HepG2 (cell line): ENCODE results near the gene SBK3. TPM values are rescaled to one million over a fixed set of nuclear protein-coding genes. Genes with fewer than 3 reads are reported as not detected.

ENCODE experiments used
- HDAC1 ChIP-seq: sonication (generic); formaldehyde crosslinking; IDR thresholded peaks from 2 replicates; pipeline ENCODE4 v1.5.1; 2020; ENCODE audit warnings: mild to moderate bottlenecking, missing genetic modification reagents
- HNRNPL ChIP-seq: fragments of 200-400 bp; formaldehyde crosslinking; IDR thresholded peaks from 2 replicates; pipeline ENCODE4 v1.6.1; 2017; ENCODE audit warnings: mild to moderate bottlenecking, low read depth, low read length
- MAZ ChIP-seq, 2 experiments: sonication (generic) in 1 of 2; formaldehyde crosslinking in 1 of 2; IDR thresholded peaks; 2 replicates each; pipeline versions ENCODE4 v1.5.0 to v1.6.1; 2012 to 2020; ENCODE audit warnings: low read depth in 2 of 2, mild to moderate bottlenecking in 2 of 2, borderline replicate concordance in 1 of 2, improper control_type of control experiment in 1 of 2, low read length in 1 of 2, missing genetic modification reagents in 1 of 2, moderate library complexity in 1 of 2
- PAF1 ChIP-seq: IDR thresholded peaks from 2 replicates; pipeline ENCODE4 v1.6.1; 2016; ENCODE audit warnings: missing genetic modification reagents, missing compliant biosample characterization
- RAD21 ChIP-seq: fragments of 450-650 bp; formaldehyde crosslinking; IDR thresholded peaks from 2 replicates; pipeline ENCODE4 v1.5.0; 2020; ENCODE audit warnings: mild to moderate bottlenecking
- REL ChIP-seq: sonication (generic); formaldehyde crosslinking; conservative IDR thresholded peaks from 2 replicates; pipeline ENCODE4 v1.8.0; 2022; ENCODE audit warnings: mild to moderate bottlenecking, missing genetic modification reagents, moderate library complexity
- RFX5 ChIP-seq: IDR thresholded peaks from 2 replicates; pipeline ENCODE4 v1.6.1; 2011; ENCODE audit warnings: low read depth, low read length, improper control_type of control experiment
- RFXANK ChIP-seq: IDR thresholded peaks from 2 replicates; pipeline ENCODE4 v1.6.1; 2016
- TARDBP ChIP-seq: sonication (generic); formaldehyde crosslinking; IDR thresholded peaks from 2 replicates; pipeline ENCODE4 v1.8.0; 2022; ENCODE audit warnings: mild to moderate bottlenecking, missing genetic modification reagents
- TFDP1 ChIP-seq: IDR thresholded peaks from 2 replicates; pipeline ENCODE4 v1.6.1; 2016; ENCODE audit warnings: missing compliant biosample characterization, missing genetic modification reagents, borderline replicate concordance
- ZHX1 ChIP-seq: sonication (generic); formaldehyde crosslinking; IDR thresholded peaks from 2 replicates; pipeline ENCODE4 v1.8.1; 2022; ENCODE audit warnings: low read depth, mild to moderate bottlenecking, missing genetic modification reagents
- ZKSCAN1 ChIP-seq: fragments of 150-350 bp; IDR thresholded peaks from 2 replicates; pipeline ENCODE4 v1.6.1; 2014; ENCODE audit warnings: low read length
- ZMYM2 ChIP-seq: sonication (generic); formaldehyde crosslinking; IDR thresholded peaks from 2 replicates; pipeline ENCODE4 v1.8.0; 2022; ENCODE audit warnings: mild to moderate bottlenecking, missing genetic modification reagents
- ZNF749 ChIP-seq: sonication (generic); formaldehyde crosslinking; IDR thresholded peaks from 2 replicates; pipeline ENCODE4 v1.8.0; 2022; ENCODE audit warnings: mild to moderate bottlenecking, missing genetic modification reagents, moderate library complexity, borderline replicate concordance
- ZNF883 ChIP-seq: sonication (generic); formaldehyde crosslinking; IDR thresholded peaks from 2 replicates; pipeline ENCODE4 v1.5.1; 2020; ENCODE audit warnings: mild to moderate bottlenecking, missing genetic modification reagents; ENCODE audit errors: not compliant biosample characterization
- ZSCAN12 ChIP-seq: sonication (generic); formaldehyde crosslinking; IDR thresholded peaks from 2 replicates; pipeline ENCODE4 v1.9.0; 2021; ENCODE audit warnings: mild to moderate bottlenecking, missing genetic modification reagents
- ZSCAN9 ChIP-seq: IDR thresholded peaks from 2 replicates; pipeline ENCODE4 v1.6.1; 2016; ENCODE audit warnings: borderline replicate concordance
- polyA plus RNA-seq, 8 experiments: library from polyadenylated mRNA; depleted of rRNA in 3 of 8; stranded (reverse) in 7 of 8; unstranded in 1 of 8; fragments of >200 nt; fragmentation: Illumina TruSeq in 4 of 8; extraction: Trizol in 4 of 8; gene quantifications; 2 replicates each; pipeline versions ENCODE4 v1.2.1 to v1.2.3, GENCODE V29; 2011 to 2016; ENCODE audit warnings: low read depth in 4 of 8, missing spikeins in 1 of 8, mixed read lengths in 1 of 8; ENCODE audit not compliant: insufficient read depth in 1 of 8
- total RNA-seq, 5 experiments: library from RNA; depleted of rRNA; stranded (reverse); fragments of >200 nt; fragmentation: Illumina TruSeq; extraction: Trizol; gene quantifications; 2 replicates each; pipeline ENCODE4 v1.2.3, GENCODE V29; 2016; ENCODE audit warnings: low read depth in 1 of 5
- TF ChIP-seq, protein P1 (sequence below): sonication (generic); formaldehyde crosslinking; IDR thresholded peaks from 2 replicates; pipeline ENCODE4 v1.4.0; 2020; ENCODE audit warnings: missing genetic modification reagents
- TF ChIP-seq, protein P2 (sequence below): sonication (generic); formaldehyde crosslinking; IDR thresholded peaks from 2 replicates; pipeline ENCODE4 v1.5.1; 2020; ENCODE audit warnings: mild to moderate bottlenecking, missing genetic modification reagents, moderate library complexity

Gene SBK3
- total and polyA plus RNA-seq, 2 of the 13 experiments (the other 11 are each of a cell fraction or from before 2014, with no cell fraction given): 0.66 to 0.77 TPM

GRCh38 chr19:55536951-55537740 lies 8.2 kb downstream of the SBK3 start, which contains the start of gene SBK2 (continued):
- TF ChIP-seq ZHX1 (CRISPR knock-in tag) (no peak), TFDP1 (CRISPR knock-in tag) (no peak), RFXANK (CRISPR knock-in tag) (peak; percentile 95), REL (CRISPR knock-in tag) (no peak), ZMYM2 (CRISPR knock-in tag) (no peak), HNRNPL (0 out of 2 replicates have a peak, but pooled peaks have one; percentile 53), RFX5 (peak; percentile 51; the same call in 1 of the 2 replicates), ZNF883 (peak; percentile 45), MAZ (IDR thresholded peaks at IDR 0.05; ENCODE audit: borderline replicate concordance, low read depth, low read length) (peak; percentile 30; the same call in 1 of the 2 replicates), MAZ (CRISPR knock-in tag; IDR thresholded peaks at IDR 0.05; ENCODE audit: low read depth) (no peak), ZSCAN9 (CRISPR knock-in tag) (no peak), HDAC1 (no peak), ZKSCAN1 (no peak), ZSCAN12 (CRISPR knock-in tag) (no peak), RAD21 (CRISPR knock-in tag) (0 out of 2 replicates have a peak, but pooled peaks have one; percentile 30), ZNF749 (CRISPR knock-in tag) (no peak), PAF1 (no peak), TARDBP (no peak)
- TF ChIP-seq, protein P1, sequence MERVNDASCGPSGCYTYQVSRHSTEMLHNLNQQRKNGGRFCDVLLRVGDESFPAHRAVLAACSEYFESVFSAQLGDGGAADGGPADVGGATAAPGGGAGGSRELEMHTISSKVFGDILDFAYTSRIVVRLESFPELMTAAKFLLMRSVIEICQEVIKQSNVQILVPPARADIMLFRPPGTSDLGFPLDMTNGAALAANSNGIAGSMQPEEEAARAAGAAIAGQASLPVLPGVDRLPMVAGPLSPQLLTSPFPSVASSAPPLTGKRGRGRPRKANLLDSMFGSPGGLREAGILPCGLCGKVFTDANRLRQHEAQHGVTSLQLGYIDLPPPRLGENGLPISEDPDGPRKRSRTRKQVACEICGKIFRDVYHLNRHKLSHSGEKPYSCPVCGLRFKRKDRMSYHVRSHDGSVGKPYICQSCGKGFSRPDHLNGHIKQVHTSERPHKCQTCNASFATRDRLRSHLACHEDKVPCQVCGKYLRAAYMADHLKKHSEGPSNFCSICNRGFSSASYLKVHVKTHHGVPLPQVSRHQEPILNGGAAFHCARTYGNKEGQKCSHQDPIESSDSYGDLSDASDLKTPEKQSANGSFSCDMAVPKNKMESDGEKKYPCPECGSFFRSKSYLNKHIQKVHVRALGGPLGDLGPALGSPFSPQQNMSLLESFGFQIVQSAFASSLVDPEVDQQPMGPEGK: peak; percentile 48; the same call in 1 of the 2 replicates
- TF ChIP-seq, protein P2, sequence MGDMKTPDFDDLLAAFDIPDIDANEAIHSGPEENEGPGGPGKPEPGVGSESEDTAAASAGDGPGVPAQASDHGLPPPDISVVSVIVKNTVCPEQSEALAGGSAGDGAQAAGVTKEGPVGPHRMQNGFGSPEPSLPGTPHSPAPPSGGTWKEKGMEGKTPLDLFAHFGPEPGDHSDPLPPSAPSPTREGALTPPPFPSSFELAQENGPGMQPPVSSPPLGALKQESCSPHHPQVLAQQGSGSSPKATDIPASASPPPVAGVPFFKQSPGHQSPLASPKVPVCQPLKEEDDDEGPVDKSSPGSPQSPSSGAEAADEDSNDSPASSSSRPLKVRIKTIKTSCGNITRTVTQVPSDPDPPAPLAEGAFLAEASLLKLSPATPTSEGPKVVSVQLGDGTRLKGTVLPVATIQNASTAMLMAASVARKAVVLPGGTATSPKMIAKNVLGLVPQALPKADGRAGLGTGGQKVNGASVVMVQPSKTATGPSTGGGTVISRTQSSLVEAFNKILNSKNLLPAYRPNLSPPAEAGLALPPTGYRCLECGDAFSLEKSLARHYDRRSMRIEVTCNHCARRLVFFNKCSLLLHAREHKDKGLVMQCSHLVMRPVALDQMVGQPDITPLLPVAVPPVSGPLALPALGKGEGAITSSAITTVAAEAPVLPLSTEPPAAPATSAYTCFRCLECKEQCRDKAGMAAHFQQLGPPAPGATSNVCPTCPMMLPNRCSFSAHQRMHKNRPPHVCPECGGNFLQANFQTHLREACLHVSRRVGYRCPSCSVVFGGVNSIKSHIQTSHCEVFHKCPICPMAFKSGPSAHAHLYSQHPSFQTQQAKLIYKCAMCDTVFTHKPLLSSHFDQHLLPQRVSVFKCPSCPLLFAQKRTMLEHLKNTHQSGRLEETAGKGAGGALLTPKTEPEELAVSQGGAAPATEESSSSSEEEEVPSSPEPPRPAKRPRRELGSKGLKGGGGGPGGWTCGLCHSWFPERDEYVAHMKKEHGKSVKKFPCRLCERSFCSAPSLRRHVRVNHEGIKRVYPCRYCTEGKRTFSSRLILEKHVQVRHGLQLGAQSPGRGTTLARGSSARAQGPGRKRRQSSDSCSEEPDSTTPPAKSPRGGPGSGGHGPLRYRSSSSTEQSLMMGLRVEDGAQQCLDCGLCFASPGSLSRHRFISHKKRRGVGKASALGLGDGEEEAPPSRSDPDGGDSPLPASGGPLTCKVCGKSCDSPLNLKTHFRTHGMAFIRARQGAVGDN (CRISPR knock-in tag): 0 out of 2 replicates have a peak, but pooled peaks have one; percentile 24
